Neural progenitor cell (in vitro differentiated cells): ENCODE data around the gene ALG12.

Source experiments
- EZH2phosphoT487 ChIP-seq: fragments of 200-600 bp; sonication (generic); IDR thresholded peaks from 2 replicates; pipeline ENCODE4 v1.6.1; 2017; ENCODE audit warnings: antibody characterized with exemption
- TF ChIP-seq, protein P1 (sequence below): fragments of 200-600 bp; sonication (generic); IDR thresholded peaks from 2 replicates; pipeline ENCODE4 v1.5.1; 2017; ENCODE audit warnings: antibody characterized with exemption, mild to moderate bottlenecking

DNA sequence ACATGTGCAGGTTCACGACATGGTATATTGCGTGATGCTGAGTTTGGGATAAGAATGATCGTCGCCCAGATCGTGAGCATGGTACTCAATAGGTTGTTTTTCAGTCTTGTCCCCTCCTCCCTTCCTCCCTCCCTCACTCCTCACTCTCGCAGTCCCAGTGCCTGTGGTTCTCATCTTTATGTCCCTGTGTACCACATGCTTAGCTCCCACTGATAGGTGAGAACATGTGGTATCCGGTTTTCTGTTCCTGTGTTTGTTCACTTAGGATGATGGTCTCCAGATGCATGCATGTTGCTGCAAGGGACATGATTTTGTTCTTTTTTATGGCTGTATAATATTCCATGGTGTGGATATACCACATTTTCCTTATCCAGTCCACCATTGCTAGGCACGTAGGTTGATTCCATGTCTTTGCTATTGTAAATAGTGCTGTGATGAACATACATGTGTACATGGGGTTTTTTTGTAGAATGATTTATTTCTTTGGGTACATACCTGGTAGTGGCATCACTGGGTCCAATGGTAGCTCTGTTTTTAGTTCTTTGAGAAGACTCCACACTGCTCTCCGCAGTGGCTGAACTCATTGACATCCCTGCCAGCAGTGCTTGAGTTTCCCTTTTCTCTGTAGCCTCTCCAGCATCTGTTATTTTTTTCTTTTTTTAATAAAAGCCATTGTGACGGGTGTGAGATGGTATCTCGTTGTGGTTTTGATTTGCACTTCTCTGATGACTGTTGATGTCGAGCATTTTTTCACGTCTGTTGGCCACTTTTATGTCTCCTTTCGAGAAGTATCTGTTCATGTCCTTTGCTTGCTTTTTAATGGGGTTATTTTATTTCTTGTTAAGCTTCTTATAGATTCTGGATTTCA lies 48.2 kb downstream of the ALG12 start:
- TF ChIP-seq, protein P1, sequence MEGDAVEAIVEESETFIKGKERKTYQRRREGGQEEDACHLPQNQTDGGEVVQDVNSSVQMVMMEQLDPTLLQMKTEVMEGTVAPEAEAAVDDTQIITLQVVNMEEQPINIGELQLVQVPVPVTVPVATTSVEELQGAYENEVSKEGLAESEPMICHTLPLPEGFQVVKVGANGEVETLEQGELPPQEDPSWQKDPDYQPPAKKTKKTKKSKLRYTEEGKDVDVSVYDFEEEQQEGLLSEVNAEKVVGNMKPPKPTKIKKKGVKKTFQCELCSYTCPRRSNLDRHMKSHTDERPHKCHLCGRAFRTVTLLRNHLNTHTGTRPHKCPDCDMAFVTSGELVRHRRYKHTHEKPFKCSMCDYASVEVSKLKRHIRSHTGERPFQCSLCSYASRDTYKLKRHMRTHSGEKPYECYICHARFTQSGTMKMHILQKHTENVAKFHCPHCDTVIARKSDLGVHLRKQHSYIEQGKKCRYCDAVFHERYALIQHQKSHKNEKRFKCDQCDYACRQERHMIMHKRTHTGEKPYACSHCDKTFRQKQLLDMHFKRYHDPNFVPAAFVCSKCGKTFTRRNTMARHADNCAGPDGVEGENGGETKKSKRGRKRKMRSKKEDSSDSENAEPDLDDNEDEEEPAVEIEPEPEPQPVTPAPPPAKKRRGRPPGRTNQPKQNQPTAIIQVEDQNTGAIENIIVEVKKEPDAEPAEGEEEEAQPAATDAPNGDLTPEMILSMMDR, result no peak
- no peak for TF ChIP-seq EZH2phosphoT487
